Astrocyte (in vitro differentiated cells and primary cell): ENCODE data around the gene KMT2A. TPM values are rescaled to one million over a fixed set of nuclear protein-coding genes. Genes with fewer than 3 reads are reported as not detected.

Experiments used
- DNase-seq: peaks from one replicate; pipeline ENCODE4 v3.0.0-alpha.2; 2010; ENCODE audit warnings: low read depth
- FAIRE-seq: peaks from 2 replicates; lab custom pipeline; 2011; peaks lifted over from hg19 to GRCh38; lab: Jason Lieb, UNC
- H2AFZ ChIP-seq: 2 replicates; pipeline ENCODE4 v1.6.0; 2012; ENCODE audit warnings: low read depth, low read length, inconsistent platforms
- H3K27ac ChIP-seq: 2 replicates; pipeline ENCODE4 v1.5.1; 2011; ENCODE audit warnings: low read depth, low read length, inconsistent platforms
- H3K27me3 ChIP-seq: 2 replicates; pipeline ENCODE4 v1.6.0; 2011; ENCODE audit warnings: low read length, inconsistent platforms; ENCODE audit not compliant: insufficient read depth
- H3K36me3 ChIP-seq: 2 replicates; pipeline ENCODE4 v1.5.1; 2011; ENCODE audit warnings: low read length, inconsistent platforms; ENCODE audit not compliant: insufficient read depth
- H3K4me1 ChIP-seq: 2 replicates; pipeline ENCODE4 v1.5.1; 2011; ENCODE audit warnings: low read length, inconsistent platforms; ENCODE audit not compliant: insufficient read depth
- H3K4me2 ChIP-seq: 2 replicates; pipeline ENCODE4 v1.6.0; 2012; ENCODE audit warnings: low read length, inconsistent platforms
- H3K4me3 ChIP-seq: 2 replicates; pipeline ENCODE4 v1.5.1; 2011; ENCODE audit warnings: low read depth, mild to moderate bottlenecking, low read length, inconsistent platforms; ENCODE audit not compliant: insufficient read depth
- H3K79me2 ChIP-seq: 2 replicates; pipeline ENCODE4 v1.6.0; 2012; ENCODE audit warnings: mild to moderate bottlenecking, low read length, inconsistent platforms; ENCODE audit not compliant: insufficient read depth
- H3K9ac ChIP-seq: 2 replicates; pipeline ENCODE4 v1.6.0; 2012; ENCODE audit warnings: mild to moderate bottlenecking, low read length, inconsistent platforms
- H3K9me3 ChIP-seq: 2 replicates; pipeline ENCODE4 v1.5.1; 2012; ENCODE audit warnings: low read depth, mild to moderate bottlenecking, low read length, inconsistent platforms; ENCODE audit not compliant: insufficient read depth
- H4K20me1 ChIP-seq: 2 replicates; pipeline ENCODE4 v1.6.0; 2012; ENCODE audit warnings: low read length, inconsistent platforms; ENCODE audit not compliant: insufficient read depth
- H3K27ac Mint-ChIP-seq: one replicate; pipeline ENCODE4 v1.8.0; 2021; ENCODE audit warnings: mild to moderate bottlenecking, mixed read lengths; ENCODE audit not compliant: unreplicated experiment
- H3K27me3 Mint-ChIP-seq: one replicate; pipeline ENCODE4 v1.8.0; 2021; ENCODE audit warnings: low read depth, mixed read lengths; ENCODE audit not compliant: unreplicated experiment
- H3K36me3 Mint-ChIP-seq: one replicate; pipeline ENCODE4 v1.8.0; 2021; ENCODE audit warnings: low read depth, mixed read lengths; ENCODE audit not compliant: unreplicated experiment
- H3K4me1 Mint-ChIP-seq: one replicate; pipeline ENCODE4 v1.8.0; 2021; ENCODE audit warnings: low read depth, mixed read lengths; ENCODE audit not compliant: unreplicated experiment
- H3K4me3 Mint-ChIP-seq: one replicate; pipeline ENCODE4 v1.8.0; 2021; ENCODE audit warnings: mild to moderate bottlenecking, moderate library complexity, mixed read lengths; ENCODE audit not compliant: unreplicated experiment
- H3K9me3 Mint-ChIP-seq: one replicate; pipeline ENCODE4 v1.8.0; 2021; ENCODE audit warnings: mild to moderate bottlenecking, mixed read lengths; ENCODE audit not compliant: unreplicated experiment
- CTCF ChIP-seq: IDR thresholded peaks from 2 replicates; pipeline ENCODE4 v1.5.1; 2011; ENCODE audit warnings: low read depth, mild to moderate bottlenecking, inconsistent platforms, low read length, moderate library complexity; ENCODE audit not compliant: insufficient read depth
- EZH2 ChIP-seq: IDR thresholded peaks from 2 replicates; pipeline ENCODE4 v1.6.1; 2012; ENCODE audit warnings: mild to moderate bottlenecking, low read length, inconsistent platforms; ENCODE audit not compliant: insufficient read depth
- total RNA-seq: library from RNA; stranded (reverse); gene quantifications from 2 replicates; pipeline ENCODE4 v1.2.1, GENCODE V29; 2021

KMT2A gene
- total RNA-seq, 1 donor from 2014 or later, result 60.0 TPM

GRCh38 chr11:118521892-118522311 lies 85.6 kb downstream of the KMT2A start:
- H3K4me2 ChIP-seq, result no peak overlapping the region
- DNase-seq, result no peak
- no peak overlapping the region for H3K27ac Mint-ChIP-seq

GRCh38 chr11:118522571-118523072 lies 86.3 kb downstream of the KMT2A start:
- Mint-ChIP-seq H3K27ac (no peak overlapping the region), H3K4me3 (no peak overlapping the region), H3K4me1 (no peaks in the 10 kb centered on the region), H3K27me3 (no peaks in the 10 kb centered on the region), H3K36me3 (peaks cover 19% of the 10 kb centered on the region), H3K9me3 (no peaks in the 10 kb centered on the region)
- Histone ChIP-seq H3K27ac (no peak overlapping the region), H3K36me3 (peaks cover 52% of the 10 kb centered on the region), H4K20me1 (peaks cover 14% of the 10 kb centered on the region), H3K4me2 (no peak overlapping the region), H3K79me2 (no peaks in the 10 kb centered on the region), H3K27me3 (no peaks in the 10 kb centered on the region), H3K4me3 (no peak overlapping the region), H3K9me3 (no peaks in the 10 kb centered on the region), H3K9ac (no peak overlapping the region), H3K4me1 (no peaks in the 10 kb centered on the region), H2AFZ (no peak overlapping the region)
- DNase-seq (peak; percentile 20), FAIRE-seq (no peak)
- TF ChIP-seq CTCF, result peak; percentile 24
- TF ChIP-seq EZH2, result no peak

More at GRCh38 chr11:118521892-118522311, 85.6 kb downstream of the KMT2A start:
- Histone ChIP-seq H3K36me3 (peaks cover 56% of the 10 kb centered on the region), H3K79me2 (no peaks in the 10 kb centered on the region), H2AFZ (no peak overlapping the region), H3K4me1 (no peaks in the 10 kb centered on the region), H3K27me3 (no peaks in the 10 kb centered on the region), H3K9me3 (no peaks in the 10 kb centered on the region), H4K20me1 (peaks cover 14% of the 10 kb centered on the region), H3K27ac (no peak overlapping the region), H3K4me3 (no peak overlapping the region), H3K9ac (no peak overlapping the region)
- TF ChIP-seq CTCF (no peak), EZH2 (no peak)
- no peak for FAIRE-seq
- no peak overlapping the region for H3K4me3 Mint-ChIP-seq
- H3K36me3 Mint-ChIP-seq, result peaks cover 16% of the 10 kb centered on the region
- no peaks in the 10 kb centered on the region for H3K9me3 Mint-ChIP-seq
- no peaks in the 10 kb centered on the region for H3K4me1 Mint-ChIP-seq
- no peaks in the 10 kb centered on the region for H3K27me3 Mint-ChIP-seq

- peaks cover 2% of the 10 kb centered on the region for H3K4me1 Mint-ChIP-seq
- no peaks in the 10 kb centered on the region for H3K27me3 Mint-ChIP-seq
- H3K27ac Mint-ChIP-seq, result no peak overlapping the region
- no peak overlapping the region for H3K9ac ChIP-seq
- peaks cover 14% of the 10 kb centered on the region for H4K20me1 ChIP-seq
- DNase-seq (no peak), FAIRE-seq (no peak)
- H3K79me2 ChIP-seq, result no peaks in the 10 kb centered on the region
- H3K4me3 ChIP-seq, result no peak overlapping the region
- H3K9me3 Mint-ChIP-seq, result no peaks in the 10 kb centered on the region
- H3K36me3 ChIP-seq, result peaks cover 43% of the 10 kb centered on the region
- no peak overlapping the region for H3K4me3 Mint-ChIP-seq
- H3K27ac ChIP-seq, result no peak overlapping the region
- H3K9me3 ChIP-seq, result no peaks in the 10 kb centered on the region
- H2AFZ ChIP-seq, result no peak overlapping the region
- no peaks in the 10 kb centered on the region for H3K27me3 ChIP-seq
- H3K4me2 ChIP-seq, result no peak overlapping the region
- H3K36me3 Mint-ChIP-seq, result peaks cover 20% of the 10 kb centered on the region
- TF ChIP-seq CTCF, result no peak
- no peak for TF ChIP-seq EZH2
- H3K4me1 ChIP-seq, result no peaks in the 10 kb centered on the region
These were observed 88.1 kb downstream of the KMT2A start for GRCh38 chr11:118524356-118524755.
